Neural cell (in vitro differentiated cells): ENCODE results near the gene FHIT. TPM values are rescaled to one million over a fixed set of nuclear protein-coding genes. Genes with fewer than 3 reads are reported as not detected.

Experiments used
- H2AFZ ChIP-seq: fragments of 200-600, 300-800 bp; sonication (generic), shearing (Covaris generic); 2 replicates; pipeline ENCODE4 v1.6.0; 2014; ENCODE audit warnings: low read depth, mild to moderate bottlenecking, antibody characterized with exemption, low read length, moderate library complexity
- H3F3A ChIP-seq: fragments of 200-600 bp; shearing (Covaris generic); 2 replicates; pipeline ENCODE4 v1.6.1; 2016; ENCODE audit warnings: mild to moderate bottlenecking, moderate library complexity, mixed read lengths, antibody characterized with exemption, low read length; ENCODE audit not compliant: insufficient read depth, poor library complexity, severe bottlenecking
- H3K27ac ChIP-seq: fragments of 200-600, 300-800 bp; sonication (generic), shearing (Covaris generic); 2 replicates; pipeline ENCODE4 v1.5.1; 2014; ENCODE audit warnings: mild to moderate bottlenecking, low read length, moderate library complexity
- H3K27me3 ChIP-seq: fragments of 300-800, 200-600 bp; sonication (generic), shearing (Covaris generic); 2 replicates; pipeline ENCODE4 v1.6.0; 2014; ENCODE audit warnings: mild to moderate bottlenecking, low read depth, low read length, moderate library complexity; ENCODE audit not compliant: insufficient read depth
- H3K36me3 ChIP-seq: fragments of 300-800, 200-600 bp; sonication (generic), shearing (Covaris generic); 2 replicates; pipeline ENCODE4 v1.5.1; 2014; ENCODE audit warnings: mild to moderate bottlenecking, antibody characterized with exemption, low read length, moderate library complexity; ENCODE audit not compliant: insufficient read depth
- H3K4me2 ChIP-seq: fragments of 300-800, 200-600 bp; sonication (generic), shearing (Covaris generic); 2 replicates; pipeline ENCODE4 v1.6.0; 2014; ENCODE audit warnings: mild to moderate bottlenecking, low read length
- H3K4me3 ChIP-seq: fragments of 300-800, 200-600 bp; sonication (generic), shearing (Covaris generic); 2 replicates; pipeline ENCODE4 v1.5.1; 2014; ENCODE audit warnings: mild to moderate bottlenecking, low read length, moderate library complexity
- H3K79me2 ChIP-seq: fragments of 200-600 bp; shearing (Covaris generic); replicated peaks from 2 replicates; pipeline ENCODE4 v1.6.0; 2014; ENCODE audit warnings: mild to moderate bottlenecking, low read length, moderate library complexity; ENCODE audit not compliant: insufficient read depth
- H3K9ac ChIP-seq: fragments of 300-800, 200-600 bp; sonication (generic), shearing (Covaris generic); 2 replicates; pipeline ENCODE4 v1.6.1; 2016; ENCODE audit warnings: mild to moderate bottlenecking, low read length, mixed read lengths
- H3K9me2 ChIP-seq: fragments of 200-600 bp; shearing (Covaris generic); 2 replicates; pipeline ENCODE4 v1.6.1; 2016; ENCODE audit warnings: mild to moderate bottlenecking, low read length, mixed read lengths; ENCODE audit not compliant: insufficient read depth
- H3K9me3 ChIP-seq: fragments of 200-600, 300-800 bp; sonication (generic), shearing (Covaris generic); 2 replicates; pipeline ENCODE4 v1.6.1; 2016; ENCODE audit warnings: mild to moderate bottlenecking, mixed run types, low read length, moderate library complexity, mixed read lengths
- H4K20me1 ChIP-seq: fragments of 200-600 bp; shearing (Covaris generic); 2 replicates; pipeline ENCODE4 v1.6.1; 2016; ENCODE audit warnings: mild to moderate bottlenecking, mixed run types; ENCODE audit not compliant: insufficient read depth
- EP300 ChIP-seq: fragments of 450-650 bp; conservative IDR thresholded peaks from 2 replicates; pipeline ENCODE4 v1.6.1; 2014; ENCODE audit warnings: antibody characterized with exemption, mild to moderate bottlenecking, moderate library complexity; ENCODE audit not compliant: poor library complexity, severe bottlenecking
- EZH2 ChIP-seq: fragments of 200-600, 300-800 bp; shearing (Covaris generic), sonication (generic); IDR thresholded peaks from 2 replicates; pipeline ENCODE4 v1.6.1; 2014; ENCODE audit warnings: antibody characterized with exemption, low read length, borderline replicate concordance, mild to moderate bottlenecking; ENCODE audit not compliant: insufficient read depth, poor library complexity, severe bottlenecking
- MXI1 ChIP-seq: fragments of 450-650 bp; conservative IDR thresholded peaks from 2 replicates; pipeline ENCODE4 v1.6.1; 2014; ENCODE audit warnings: antibody characterized with exemption, mild to moderate bottlenecking; ENCODE audit not compliant: poor library complexity, severe bottlenecking
- POLR2AphosphoS5 ChIP-seq: IDR thresholded peaks from 2 replicates; pipeline ENCODE4 v1.6.1; 2012
- RAD21 ChIP-seq: fragments of 450-650 bp; conservative IDR thresholded peaks from 2 replicates; pipeline ENCODE4 v1.6.1; 2014; ENCODE audit warnings: antibody characterized with exemption, mild to moderate bottlenecking, moderate library complexity
- SMC3 ChIP-seq: fragments of 450-650 bp; conservative IDR thresholded peaks from 2 replicates; pipeline ENCODE4 v1.6.1; 2014; ENCODE audit warnings: antibody characterized with exemption, mild to moderate bottlenecking, moderate library complexity; ENCODE audit not compliant: poor library complexity
- TAF1 ChIP-seq: IDR thresholded peaks from 2 replicates; pipeline ENCODE4 v1.6.1; 2012; ENCODE audit warnings: low read depth
- polyA plus RNA-seq: library from polyadenylated mRNA; depleted of rRNA; stranded (reverse); fragments of >200 nt; gene quantifications from 2 replicates; pipeline ENCODE4 v1.2.3, GENCODE V29; 2014
- TF ChIP-seq, protein P1 (sequence below): fragments of 450-650 bp; IDR thresholded peaks from 2 replicates; pipeline ENCODE4 v1.5.1; 2014; ENCODE audit warnings: antibody characterized with exemption, mild to moderate bottlenecking, moderate library complexity; ENCODE audit not compliant: poor library complexity, severe bottlenecking
- TF ChIP-seq, protein P2 (sequence below): IDR thresholded peaks from 2 replicates; pipeline ENCODE4 v1.6.1; 2012; ENCODE audit warnings: borderline replicate concordance

The FHIT gene
- polyA plus RNA-seq, 1 donor from 2014 or later = not detected

DNA sequence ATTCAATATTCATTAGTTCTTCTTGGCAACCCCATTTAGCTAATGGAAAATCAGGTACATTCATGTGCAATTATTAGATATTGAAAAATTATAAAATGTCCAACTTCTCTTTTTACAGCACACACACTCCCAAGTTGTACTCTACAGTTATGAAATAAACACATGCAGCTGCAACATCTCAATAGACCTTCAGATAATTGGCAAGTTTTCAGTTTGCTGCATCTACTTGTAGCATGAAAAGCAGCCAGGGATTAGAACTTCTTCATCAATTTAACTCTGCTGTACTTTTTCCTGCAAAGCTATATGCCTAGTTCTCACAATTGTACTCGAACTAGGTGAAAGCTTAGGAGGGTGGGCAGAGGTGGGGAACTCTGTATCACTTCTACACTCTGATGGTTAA, 46.6 kb upstream of the FHIT start:
- H2AFZ ChIP-seq = no peak overlapping the region
- H3K9me2 ChIP-seq = no peaks in the 10 kb centered on the region
- TF ChIP-seq POLR2AphosphoS5 (no peak), TAF1 (no peak), EZH2 (no peak), RAD21 (no peak), MXI1 (no peak), EP300 (no peak), SMC3 (no peak)
- TF ChIP-seq, protein P1, sequence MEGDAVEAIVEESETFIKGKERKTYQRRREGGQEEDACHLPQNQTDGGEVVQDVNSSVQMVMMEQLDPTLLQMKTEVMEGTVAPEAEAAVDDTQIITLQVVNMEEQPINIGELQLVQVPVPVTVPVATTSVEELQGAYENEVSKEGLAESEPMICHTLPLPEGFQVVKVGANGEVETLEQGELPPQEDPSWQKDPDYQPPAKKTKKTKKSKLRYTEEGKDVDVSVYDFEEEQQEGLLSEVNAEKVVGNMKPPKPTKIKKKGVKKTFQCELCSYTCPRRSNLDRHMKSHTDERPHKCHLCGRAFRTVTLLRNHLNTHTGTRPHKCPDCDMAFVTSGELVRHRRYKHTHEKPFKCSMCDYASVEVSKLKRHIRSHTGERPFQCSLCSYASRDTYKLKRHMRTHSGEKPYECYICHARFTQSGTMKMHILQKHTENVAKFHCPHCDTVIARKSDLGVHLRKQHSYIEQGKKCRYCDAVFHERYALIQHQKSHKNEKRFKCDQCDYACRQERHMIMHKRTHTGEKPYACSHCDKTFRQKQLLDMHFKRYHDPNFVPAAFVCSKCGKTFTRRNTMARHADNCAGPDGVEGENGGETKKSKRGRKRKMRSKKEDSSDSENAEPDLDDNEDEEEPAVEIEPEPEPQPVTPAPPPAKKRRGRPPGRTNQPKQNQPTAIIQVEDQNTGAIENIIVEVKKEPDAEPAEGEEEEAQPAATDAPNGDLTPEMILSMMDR = no peak
- TF ChIP-seq, protein P2, sequence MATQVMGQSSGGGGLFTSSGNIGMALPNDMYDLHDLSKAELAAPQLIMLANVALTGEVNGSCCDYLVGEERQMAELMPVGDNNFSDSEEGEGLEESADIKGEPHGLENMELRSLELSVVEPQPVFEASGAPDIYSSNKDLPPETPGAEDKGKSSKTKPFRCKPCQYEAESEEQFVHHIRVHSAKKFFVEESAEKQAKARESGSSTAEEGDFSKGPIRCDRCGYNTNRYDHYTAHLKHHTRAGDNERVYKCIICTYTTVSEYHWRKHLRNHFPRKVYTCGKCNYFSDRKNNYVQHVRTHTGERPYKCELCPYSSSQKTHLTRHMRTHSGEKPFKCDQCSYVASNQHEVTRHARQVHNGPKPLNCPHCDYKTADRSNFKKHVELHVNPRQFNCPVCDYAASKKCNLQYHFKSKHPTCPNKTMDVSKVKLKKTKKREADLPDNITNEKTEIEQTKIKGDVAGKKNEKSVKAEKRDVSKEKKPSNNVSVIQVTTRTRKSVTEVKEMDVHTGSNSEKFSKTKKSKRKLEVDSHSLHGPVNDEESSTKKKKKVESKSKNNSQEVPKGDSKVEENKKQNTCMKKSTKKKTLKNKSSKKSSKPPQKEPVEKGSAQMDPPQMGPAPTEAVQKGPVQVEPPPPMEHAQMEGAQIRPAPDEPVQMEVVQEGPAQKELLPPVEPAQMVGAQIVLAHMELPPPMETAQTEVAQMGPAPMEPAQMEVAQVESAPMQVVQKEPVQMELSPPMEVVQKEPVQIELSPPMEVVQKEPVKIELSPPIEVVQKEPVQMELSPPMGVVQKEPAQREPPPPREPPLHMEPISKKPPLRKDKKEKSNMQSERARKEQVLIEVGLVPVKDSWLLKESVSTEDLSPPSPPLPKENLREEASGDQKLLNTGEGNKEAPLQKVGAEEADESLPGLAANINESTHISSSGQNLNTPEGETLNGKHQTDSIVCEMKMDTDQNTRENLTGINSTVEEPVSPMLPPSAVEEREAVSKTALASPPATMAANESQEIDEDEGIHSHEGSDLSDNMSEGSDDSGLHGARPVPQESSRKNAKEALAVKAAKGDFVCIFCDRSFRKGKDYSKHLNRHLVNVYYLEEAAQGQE = no peak
- H4K20me1 ChIP-seq = no peaks in the 10 kb centered on the region
- H3K9me3 ChIP-seq = no peaks in the 10 kb centered on the region
- no peak overlapping the region for H3K4me3 ChIP-seq
- no peaks in the 10 kb centered on the region for H3K36me3 ChIP-seq
- H3F3A ChIP-seq = no peaks in the 10 kb centered on the region
- H3K9ac ChIP-seq = no peak overlapping the region
- no peaks in the 10 kb centered on the region for H3K27me3 ChIP-seq
- H3K79me2 ChIP-seq = no peaks in the 10 kb centered on the region
- H3K4me2 ChIP-seq = no peak overlapping the region
- H3K27ac ChIP-seq = no peak overlapping the region

DNA sequence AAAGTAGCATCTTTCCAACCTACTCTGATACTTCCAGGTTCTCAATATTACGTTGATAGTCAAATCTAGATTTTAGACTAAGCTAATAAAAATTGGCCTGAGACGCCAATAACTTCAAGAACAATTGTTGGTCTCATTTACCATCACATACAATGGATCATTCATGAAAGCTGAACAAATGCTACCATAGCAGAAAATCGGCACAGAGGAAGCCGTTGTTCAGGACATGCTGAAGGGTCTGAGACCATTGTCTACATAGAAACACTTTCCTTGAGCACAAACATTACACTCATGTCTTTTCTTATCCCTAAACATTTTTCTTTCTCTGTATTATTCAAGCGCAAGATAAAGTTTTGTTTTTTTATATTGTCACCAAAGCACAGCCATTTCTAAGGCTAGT, 37.2 kb upstream of the FHIT start:
- Histone ChIP-seq H3K27ac (no peak overlapping the region), H3F3A (no peaks in the 10 kb centered on the region), H3K79me2 (no peaks in the 10 kb centered on the region), H3K4me2 (no peak overlapping the region), H3K9me2 (no peaks in the 10 kb centered on the region), H4K20me1 (no peaks in the 10 kb centered on the region), H2AFZ (no peak overlapping the region), H3K9me3 (no peaks in the 10 kb centered on the region), H3K4me3 (no peak overlapping the region), H3K9ac (no peak overlapping the region), H3K36me3 (no peaks in the 10 kb centered on the region), H3K27me3 (no peaks in the 10 kb centered on the region)
- TF ChIP-seq SMC3 = no peak
- TF ChIP-seq, protein P2 = no peak
- TF ChIP-seq, protein P1 = no peak
- TF ChIP-seq MXI1 = no peak
- TF ChIP-seq RAD21 = no peak
- no peak for TF ChIP-seq POLR2AphosphoS5
- no peak for TF ChIP-seq TAF1
- no peak for TF ChIP-seq EP300
- TF ChIP-seq EZH2 = no peak
